8988T (cell line): ENCODE results near the gene MVB12A.

Source experiments
- DNase-seq: peaks from one replicate; pipeline ENCODE4 v3.0.0; 2011

MVB12A gene

GRCh38 chr19:17405250-17406045 lies 14.4 kb upstream of the MVB12A start, which contains the start of gene BST2:
Gene BST2 (minus strand): TSS chr19:17405630. CDS start chr19:17405575, 55 bp downstream.
- DNase-seq, result no peak

GRCh38 chr19:17406046-17406886 lies 13.6 kb upstream of the MVB12A start:
- DNase-seq, result no peak

GRCh38 chr19:17406887-17407196 lies 13.0 kb upstream of the MVB12A start:
- no peak for DNase-seq

- DNase-seq, result no peak
Measured at GRCh38 chr19:17409990-17410389, 9.9 kb upstream of the MVB12A start.

- no peak for DNase-seq
Measured at GRCh38 chr19:17411801-17412200, 8.0 kb upstream of the MVB12A start.

- no peak for DNase-seq
Measured at GRCh38 chr19:17414097-17414496, 5.8 kb upstream of the MVB12A start.

GRCh38 chr19:17415121-17415520 lies 4.7 kb upstream of the MVB12A start:
- no peak for DNase-seq

GRCh38 chr19:17418710-17419109 lies 1.1 kb upstream of the MVB12A start:
- no peak for DNase-seq

GRCh38 chr19:17419154-17419620 lies 660 bp upstream of the MVB12A start:
- DNase-seq, result no peak

- DNase-seq, result peak; percentile 70
Measured at GRCh38 chr19:17420475-17420924, 653 bp downstream of the MVB12A start.

- no peak for DNase-seq
Measured at GRCh38 chr19:17421942-17422341, 2.1 kb downstream of the MVB12A start.

GRCh38 chr19:17423429-17424208 lies 3.8 kb downstream of the MVB12A start:
- no peak for DNase-seq

- peak; percentile 78 for DNase-seq
Measured at GRCh38 chr19:17424743-17425365, 5.0 kb downstream of the MVB12A start.

- DNase-seq, result no peak
Measured at GRCh38 chr19:17429641-17430113, 9.8 kb downstream of the MVB12A start.

GRCh38 chr19:17431417-17431816 lies 11.6 kb downstream of the MVB12A start:
- no peak for DNase-seq

- DNase-seq, result no peak
Measured at GRCh38 chr19:17435218-17435617, 15.4 kb downstream of the MVB12A start.

GRCh38 chr19:17436094-17436873 lies 16.4 kb downstream of the MVB12A start:
- no peak for DNase-seq

GRCh38 chr19:17436874-17437267 lies 17.0 kb downstream of the MVB12A start:
- no peak for DNase-seq

GRCh38 chr19:17441241-17442021 lies 21.6 kb downstream of the MVB12A start:
- DNase-seq, result no peak

- DNase-seq, result no peak
Measured at GRCh38 chr19:17445526-17446165, 25.8 kb downstream of the MVB12A start.
